Measurements from ENCODE around the gene NAPB. TPM values are rescaled to one million over a fixed set of nuclear protein-coding genes. Genes with fewer than 3 reads are reported as not detected.

NAPB gene
- polyA plus RNA-seq, 1 donor from 2014 or later: 133 TPM

DNA sequence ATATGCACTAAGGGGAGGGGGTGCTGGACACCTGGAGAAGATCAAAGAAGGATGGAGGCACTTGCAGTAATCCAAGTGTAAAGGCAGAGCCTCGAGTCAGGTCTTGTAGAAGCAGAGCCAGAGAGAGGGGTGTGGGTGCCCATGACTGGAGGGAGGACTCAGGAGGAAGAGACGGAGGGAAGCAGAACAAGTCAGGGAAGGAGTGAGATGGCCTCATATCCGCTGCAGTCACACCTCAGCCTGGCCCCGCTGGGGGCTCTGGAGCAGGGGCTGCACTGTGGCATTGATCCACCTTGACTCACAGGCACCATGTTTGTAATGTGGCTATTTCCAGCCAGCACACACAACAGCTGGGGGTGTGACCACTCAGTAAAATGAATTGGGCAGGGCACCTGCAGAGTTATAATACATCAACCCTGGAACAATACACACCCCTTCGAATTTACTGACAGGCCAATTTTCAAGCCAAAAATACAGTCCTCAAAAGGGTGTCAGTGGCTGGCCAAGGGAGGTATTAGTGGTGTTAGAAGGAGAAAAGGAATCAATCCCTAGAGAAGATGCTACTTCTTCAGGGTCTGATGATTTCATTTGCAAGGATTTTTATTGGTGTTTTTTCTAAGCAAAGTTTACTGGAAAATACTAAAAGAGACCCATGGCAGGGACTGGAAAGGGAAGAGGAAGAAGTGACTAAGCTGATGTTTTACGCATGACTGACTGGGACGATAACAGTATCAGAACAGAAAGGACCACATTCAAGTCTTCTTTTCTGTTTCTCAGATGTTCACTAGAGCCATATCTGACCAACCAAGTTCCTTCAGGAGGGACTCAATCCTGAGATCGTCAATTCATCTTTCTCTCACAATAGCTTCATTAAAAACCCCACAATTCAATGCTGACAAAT lies 89.6 kb downstream of the NAPB start:
- Histone ChIP-seq H3K9ac (ENCODE audit: low read length) (no peak overlapping the region), H2AFZ (ENCODE audit: low read depth, low read length) (no peak overlapping the region), H4K20me1 (ENCODE audit: insufficient read depth) (no peaks in the 10 kb centered on the region), H3K9me3 (ENCODE audit: low read length) (no peaks in the 10 kb centered on the region), H3K27ac (ENCODE audit: low read length) (no peak overlapping the region), H3K4me3 (ENCODE audit: low read length) (no peak overlapping the region), H3F3A (ENCODE audit: insufficient read depth, low read length, poor library complexity, severe bottlenecking) (no peaks in the 10 kb centered on the region), H3K4me2 (ENCODE audit: low read length) (no peak overlapping the region), H3K9me2 (ENCODE audit: insufficient read depth, low read length) (no peaks in the 10 kb centered on the region), H3K79me2 (replicated peaks; ENCODE audit: insufficient read depth, low read length) (no peaks in the 10 kb centered on the region), H3K36me3 (ENCODE audit: insufficient read depth, low read length) (no peaks in the 10 kb centered on the region), H3K27me3 (ENCODE audit: insufficient read depth, low read depth, low read length) (no peaks in the 10 kb centered on the region)
- TF ChIP-seq REST (IDR thresholded peaks at IDR 0.05; ENCODE audit: borderline replicate concordance) (no peak), MXI1 (conservative IDR thresholded peaks at IDR 0.05; ENCODE audit: poor library complexity, severe bottlenecking) (no peak), EP300 (conservative IDR thresholded peaks at IDR 0.05; ENCODE audit: poor library complexity, severe bottlenecking) (no peak), EZH2 (IDR thresholded peaks at IDR 0.05; ENCODE audit: borderline replicate concordance, insufficient read depth, low read length, poor library complexity, severe bottlenecking) (no peak), RAD21 (conservative IDR thresholded peaks at IDR 0.05) (no peak), SMC3 (conservative IDR thresholded peaks at IDR 0.05; ENCODE audit: poor library complexity) (no peak), TAF1 (IDR thresholded peaks at IDR 0.05; ENCODE audit: low read depth) (no peak), POLR2AphosphoS5 (IDR thresholded peaks at IDR 0.05) (no peak)
- TF ChIP-seq, protein P1, sequence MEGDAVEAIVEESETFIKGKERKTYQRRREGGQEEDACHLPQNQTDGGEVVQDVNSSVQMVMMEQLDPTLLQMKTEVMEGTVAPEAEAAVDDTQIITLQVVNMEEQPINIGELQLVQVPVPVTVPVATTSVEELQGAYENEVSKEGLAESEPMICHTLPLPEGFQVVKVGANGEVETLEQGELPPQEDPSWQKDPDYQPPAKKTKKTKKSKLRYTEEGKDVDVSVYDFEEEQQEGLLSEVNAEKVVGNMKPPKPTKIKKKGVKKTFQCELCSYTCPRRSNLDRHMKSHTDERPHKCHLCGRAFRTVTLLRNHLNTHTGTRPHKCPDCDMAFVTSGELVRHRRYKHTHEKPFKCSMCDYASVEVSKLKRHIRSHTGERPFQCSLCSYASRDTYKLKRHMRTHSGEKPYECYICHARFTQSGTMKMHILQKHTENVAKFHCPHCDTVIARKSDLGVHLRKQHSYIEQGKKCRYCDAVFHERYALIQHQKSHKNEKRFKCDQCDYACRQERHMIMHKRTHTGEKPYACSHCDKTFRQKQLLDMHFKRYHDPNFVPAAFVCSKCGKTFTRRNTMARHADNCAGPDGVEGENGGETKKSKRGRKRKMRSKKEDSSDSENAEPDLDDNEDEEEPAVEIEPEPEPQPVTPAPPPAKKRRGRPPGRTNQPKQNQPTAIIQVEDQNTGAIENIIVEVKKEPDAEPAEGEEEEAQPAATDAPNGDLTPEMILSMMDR (IDR thresholded peaks at IDR 0.05; ENCODE audit: poor library complexity, severe bottlenecking): no peak

GRCh38 chr20:23327617-23328333 lies 93.5 kb downstream of the NAPB start:
- no peaks in the 10 kb centered on the region for H3F3A ChIP-seq (ENCODE audit: insufficient read depth, low read length, poor library complexity, severe bottlenecking)
- no peak overlapping the region for H3K27ac ChIP-seq (ENCODE audit: low read length)
- H3K36me3 ChIP-seq (ENCODE audit: insufficient read depth, low read length): no peaks in the 10 kb centered on the region
- H2AFZ ChIP-seq (ENCODE audit: low read depth, low read length): no peak overlapping the region
- H3K4me3 ChIP-seq (ENCODE audit: low read length): no peak overlapping the region
- no peaks in the 10 kb centered on the region for H3K9me2 ChIP-seq (ENCODE audit: insufficient read depth, low read length)
- TF ChIP-seq SMC3 (conservative IDR thresholded peaks at IDR 0.05; ENCODE audit: poor library complexity) (no peak), POLR2AphosphoS5 (IDR thresholded peaks at IDR 0.05) (no peak), EZH2 (IDR thresholded peaks at IDR 0.05; ENCODE audit: borderline replicate concordance, insufficient read depth, low read length, poor library complexity, severe bottlenecking) (no peak), MXI1 (conservative IDR thresholded peaks at IDR 0.05; ENCODE audit: poor library complexity, severe bottlenecking) (no peak), RAD21 (conservative IDR thresholded peaks at IDR 0.05) (no peak), TAF1 (IDR thresholded peaks at IDR 0.05; ENCODE audit: low read depth) (no peak), REST (IDR thresholded peaks at IDR 0.05; ENCODE audit: borderline replicate concordance) (no peak), EP300 (conservative IDR thresholded peaks at IDR 0.05; ENCODE audit: poor library complexity, severe bottlenecking) (no peak)
- TF ChIP-seq, protein P1 (IDR thresholded peaks at IDR 0.05; ENCODE audit: poor library complexity, severe bottlenecking): no peak
- no peaks in the 10 kb centered on the region for H4K20me1 ChIP-seq (ENCODE audit: insufficient read depth)
- no peak overlapping the region for H3K9ac ChIP-seq (ENCODE audit: low read length)
- H3K9me3 ChIP-seq (ENCODE audit: low read length): no peaks in the 10 kb centered on the region
- H3K4me2 ChIP-seq (ENCODE audit: low read length): no peak overlapping the region
- H3K79me2 ChIP-seq (replicated peaks; ENCODE audit: insufficient read depth, low read length): no peaks in the 10 kb centered on the region
- H3K27me3 ChIP-seq (ENCODE audit: insufficient read depth, low read depth, low read length): no peaks in the 10 kb centered on the region

All from neural cell (in vitro differentiated cells).